Dermis blood vessel endothelial cell (primary cell): ENCODE results near the gene OMD. TPM values are rescaled to one million over a fixed set of nuclear protein-coding genes. Genes with fewer than 3 reads are reported as not detected.

Source experiments
- DNase-seq: peaks from one replicate; pipeline ENCODE4 v3.0.0; 2010
- total RNA-seq: library from RNA; depleted of rRNA; stranded (reverse); fragments of >200 nt; gene quantifications from 2 replicates; pipeline ENCODE4 v1.2.3, GENCODE V29; 2014

The OMD gene, protein sequence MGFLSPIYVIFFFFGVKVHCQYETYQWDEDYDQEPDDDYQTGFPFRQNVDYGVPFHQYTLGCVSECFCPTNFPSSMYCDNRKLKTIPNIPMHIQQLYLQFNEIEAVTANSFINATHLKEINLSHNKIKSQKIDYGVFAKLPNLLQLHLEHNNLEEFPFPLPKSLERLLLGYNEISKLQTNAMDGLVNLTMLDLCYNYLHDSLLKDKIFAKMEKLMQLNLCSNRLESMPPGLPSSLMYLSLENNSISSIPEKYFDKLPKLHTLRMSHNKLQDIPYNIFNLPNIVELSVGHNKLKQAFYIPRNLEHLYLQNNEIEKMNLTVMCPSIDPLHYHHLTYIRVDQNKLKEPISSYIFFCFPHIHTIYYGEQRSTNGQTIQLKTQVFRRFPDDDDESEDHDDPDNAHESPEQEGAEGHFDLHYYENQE
- under 0.01 and 0.23 TPM in 2 replicates for total RNA-seq

DNA sequence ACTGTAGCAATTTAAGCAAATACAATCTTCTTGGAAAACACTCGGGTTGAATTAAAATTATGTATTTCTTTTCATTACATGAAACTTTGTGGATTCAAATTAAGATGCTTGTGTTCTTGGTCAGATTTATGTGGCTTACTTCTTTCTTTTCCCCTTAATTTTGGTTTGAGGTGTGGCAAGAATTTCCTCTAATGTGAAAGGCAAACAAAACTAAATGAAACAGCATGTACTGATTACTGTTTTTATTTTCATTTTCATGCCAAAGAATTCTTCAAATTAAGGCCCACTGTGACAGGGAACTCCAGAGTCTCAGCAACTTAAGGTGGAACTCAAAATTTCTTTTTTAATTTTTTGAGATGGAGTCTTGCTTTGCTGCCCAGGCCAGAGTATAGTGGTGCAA lies at the start of gene OMD:
OMD (minus strand) TSS at position 132 of the 400 bp plus-strand sequence. CDS start 6,913 bp downstream, outside the sequence.
- no peak for DNase-seq

GRCh38 chr9:92468206-92468605 lies 43.9 kb upstream of the OMD start:
- peak; percentile 8 for DNase-seq

GRCh38 chr9:92467511-92467910 lies 43.2 kb upstream of the OMD start:
- no peak for DNase-seq

DNA sequence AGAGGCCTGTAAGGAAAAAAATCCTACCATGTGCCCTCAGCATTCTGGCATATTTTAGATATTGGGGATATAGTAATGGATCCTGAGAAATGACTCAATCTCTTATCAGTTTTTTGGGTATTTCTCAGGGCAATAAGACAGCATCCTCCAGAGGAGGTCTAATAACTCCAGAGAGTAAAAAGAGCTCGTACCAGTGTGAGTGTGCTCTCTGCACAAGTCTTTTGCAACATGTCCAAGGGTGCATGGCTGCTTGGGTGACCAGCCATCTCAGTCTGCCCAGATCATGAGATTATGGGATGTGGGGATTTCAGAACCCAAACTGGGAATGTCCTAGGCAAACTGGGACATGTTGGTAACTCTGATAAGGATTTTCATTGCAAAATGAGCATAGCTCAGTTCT lies 42.8 kb upstream of the OMD start:
- DNase-seq, result no peak

DNA sequence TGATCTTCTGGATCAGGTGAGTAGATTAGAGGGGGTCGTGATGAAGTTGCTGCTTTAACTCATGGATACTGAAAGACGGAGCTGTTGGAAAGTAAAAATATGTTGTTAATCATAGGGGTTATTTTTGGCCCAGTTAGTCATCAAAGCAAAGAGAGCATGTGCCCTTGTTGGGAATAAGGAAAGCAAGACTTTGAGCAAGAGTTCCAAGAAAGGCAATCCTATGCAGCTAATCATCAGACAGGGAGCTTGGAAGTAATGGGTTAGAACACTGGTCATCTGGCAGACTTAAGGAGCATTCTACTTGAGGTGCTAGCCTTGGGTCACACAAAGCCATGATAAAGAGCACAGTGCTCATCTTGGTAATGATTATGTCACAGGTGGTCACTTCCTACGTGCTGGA lies 39.7 kb upstream of the OMD start:
- no peak for DNase-seq

DNA sequence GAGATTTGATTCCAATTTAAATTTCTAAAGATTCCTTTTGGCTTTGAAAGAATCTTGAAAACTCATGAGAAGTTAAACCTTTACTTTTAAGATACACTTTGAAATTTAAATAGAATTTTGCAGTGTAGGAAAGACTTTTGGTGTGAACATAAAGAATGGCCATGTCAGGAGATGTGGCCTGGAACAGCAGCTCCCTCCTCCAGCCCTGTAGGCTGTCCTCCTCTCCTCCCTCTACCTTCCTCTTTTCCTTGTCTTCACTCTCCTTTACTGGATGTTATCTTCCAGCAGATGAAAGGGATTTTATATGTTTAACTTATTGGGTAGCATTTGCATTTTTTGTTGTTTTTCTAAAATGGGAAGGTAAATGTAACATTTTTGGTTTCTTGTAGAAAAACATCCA lies 39.1 kb upstream of the OMD start:
- no peak for DNase-seq

- DNase-seq, result no peak
Measured at GRCh38 chr9:92457576-92457975, 33.3 kb upstream of the OMD start.

DNA sequence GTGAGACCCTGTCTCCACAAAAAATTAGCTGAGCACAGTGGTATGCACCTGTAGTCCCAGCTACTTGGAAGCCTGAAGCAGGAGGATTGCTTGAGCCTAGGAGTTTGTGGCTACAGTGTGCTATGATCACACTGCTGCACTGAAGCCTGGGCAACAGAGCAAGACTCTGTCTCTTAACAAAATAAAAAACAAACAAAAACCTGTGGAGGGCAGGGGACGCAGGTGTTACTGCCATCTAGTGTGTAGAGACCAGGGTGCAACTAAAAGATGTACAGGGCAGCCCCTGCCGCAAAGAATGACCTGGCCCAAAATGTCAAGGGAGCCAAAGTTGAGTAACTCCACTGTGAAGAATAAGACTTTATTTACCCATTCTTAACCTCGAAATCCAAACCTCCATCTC lies 30.9 kb upstream of the OMD start:
- peak; percentile 28 for DNase-seq

- DNase-seq, result no peak
Measured at GRCh38 chr9:92446536-92446935, 22.3 kb upstream of the OMD start.

GRCh38 chr9:92444841-92445240 lies 20.6 kb upstream of the OMD start:
- DNase-seq, result no peak

DNA sequence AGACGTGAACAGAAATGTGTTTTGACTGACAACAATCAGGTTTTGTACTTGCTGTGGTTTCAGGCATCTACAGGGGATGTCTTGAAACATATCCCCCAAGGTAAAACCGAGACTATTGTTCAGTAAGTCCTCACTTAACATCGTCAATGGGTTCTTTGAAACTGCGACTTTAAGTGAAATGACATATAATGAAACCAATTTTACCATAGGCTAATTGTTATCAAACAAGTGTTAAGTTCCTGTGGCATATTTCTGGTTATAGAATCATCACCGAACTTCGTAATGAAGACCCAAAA lies 16.4 kb upstream of the OMD start:
- DNase-seq, result no peak

DNA sequence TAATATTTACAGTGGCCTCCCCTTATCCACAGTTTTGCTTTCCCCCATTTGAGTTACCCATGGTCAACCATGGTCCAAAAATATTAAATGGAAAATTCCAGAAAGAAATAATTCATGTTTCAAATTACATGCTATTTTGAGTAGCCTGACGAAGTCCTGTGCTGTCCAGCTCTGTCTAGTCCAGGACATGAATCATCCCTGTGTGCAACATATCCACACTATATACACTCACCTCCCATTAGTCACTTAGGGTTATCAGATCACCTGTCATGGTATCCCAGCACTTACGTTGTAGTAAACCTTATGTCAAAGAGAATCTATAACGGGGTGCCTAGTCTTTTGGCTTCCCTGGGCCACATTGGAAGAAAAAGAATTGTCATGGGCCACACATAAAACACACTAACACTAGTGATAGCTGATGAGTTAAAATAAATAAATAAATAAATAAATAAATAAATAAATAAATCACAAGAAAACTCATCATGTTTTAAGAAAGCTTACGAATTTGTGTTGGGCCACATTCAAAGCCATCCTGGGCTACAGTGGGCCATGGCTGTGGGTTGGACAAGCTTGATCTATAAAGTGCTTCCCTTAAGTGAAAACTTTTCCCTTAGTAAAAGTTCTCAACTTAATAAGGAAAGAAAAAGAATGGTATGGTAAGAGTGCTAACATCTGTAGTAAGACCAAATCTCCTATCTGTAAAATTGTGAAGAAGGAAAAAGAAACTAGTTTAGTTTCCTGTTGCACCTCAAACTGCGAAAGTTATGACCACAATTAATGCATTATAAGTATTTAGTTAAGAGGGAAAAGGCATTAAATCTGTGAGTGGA lies 15.9 kb upstream of the OMD start:
- DNase-seq, result peak; percentile 35

- DNase-seq, result peak; percentile 44
Measured at GRCh38 chr9:92438900-92439526, 14.7 kb upstream of the OMD start.

DNA sequence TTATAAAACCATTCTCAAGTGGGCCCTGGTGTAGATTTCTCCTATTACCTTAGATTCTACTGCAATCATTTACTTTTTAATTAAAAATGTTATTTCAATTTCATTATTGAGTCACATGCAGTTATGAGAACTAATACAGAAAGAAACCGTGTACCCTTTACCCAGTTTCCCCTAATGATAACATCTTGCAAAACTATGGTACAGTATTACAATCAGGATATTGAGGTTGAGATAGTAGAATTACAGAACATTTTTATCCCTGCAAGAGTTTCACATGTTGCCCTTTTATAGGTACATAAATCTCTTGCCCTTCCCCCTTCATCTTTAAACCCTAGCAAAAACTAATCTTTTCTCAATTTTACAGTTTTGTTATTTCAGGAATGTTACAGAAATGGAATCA lies 11.0 kb upstream of the OMD start:
- no peak for DNase-seq

GRCh38 chr9:92432972-92433548 lies 8.8 kb upstream of the OMD start:
- DNase-seq, result no peak

- DNase-seq, result no peak
Measured at GRCh38 chr9:92432350-92432749, 8.1 kb upstream of the OMD start.

- DNase-seq, result no peak
Measured at GRCh38 chr9:92429836-92430235, 5.6 kb upstream of the OMD start.

DNA sequence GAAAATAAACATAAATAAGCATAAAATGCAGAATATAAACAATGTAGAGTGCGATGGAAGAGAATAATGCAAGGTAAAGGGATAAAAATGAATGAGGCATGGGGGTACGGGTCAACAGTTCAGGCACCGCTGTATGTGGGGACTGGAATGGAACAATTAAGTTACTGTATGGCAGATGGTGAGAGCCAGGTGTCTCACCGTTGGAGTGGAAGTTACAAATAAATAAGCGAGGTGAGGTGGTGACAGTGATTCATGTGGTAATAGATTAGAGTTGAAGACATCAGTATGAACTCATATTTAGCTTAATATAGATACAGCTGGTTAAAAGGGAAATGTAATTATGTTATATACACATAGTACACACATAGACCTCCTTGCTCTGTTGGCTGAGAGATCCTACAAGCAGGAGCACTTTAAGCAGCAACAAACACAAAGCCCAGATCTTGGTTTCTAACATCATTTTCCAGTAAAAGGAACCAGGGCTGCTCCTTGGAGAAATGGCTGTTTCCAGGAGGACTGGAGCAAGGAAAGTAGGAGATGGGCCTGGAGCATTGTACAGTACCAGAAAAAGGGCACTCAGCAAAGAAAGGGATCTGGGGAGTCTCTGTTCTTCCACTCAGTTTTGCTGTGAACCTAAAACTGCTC lies 2.4 kb upstream of the OMD start:
- no peak for DNase-seq

DNA sequence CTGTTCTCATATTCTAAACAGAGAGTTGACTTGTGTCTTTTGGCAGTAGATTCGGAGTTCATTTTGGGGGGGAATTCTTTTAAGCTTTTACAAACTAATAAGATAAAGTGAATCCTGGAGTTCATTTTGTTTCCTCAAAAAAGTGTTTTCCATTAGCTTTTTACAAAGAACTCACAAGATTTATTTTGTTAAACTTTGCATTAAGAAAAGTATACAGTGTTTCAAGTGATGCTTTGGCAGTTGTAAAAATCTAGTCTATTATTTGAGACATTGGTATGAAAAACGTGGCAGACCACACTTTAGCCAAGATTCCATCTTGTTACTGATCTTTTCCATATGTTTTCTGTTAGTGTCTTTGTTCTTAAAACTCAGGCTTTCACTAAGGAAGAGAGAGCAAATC lies 1.2 kb upstream of the OMD start:
- no peak for DNase-seq

GRCh38 chr9:92423612-92424011 lies 659 bp downstream of the OMD start:
- no peak for DNase-seq

DNA sequence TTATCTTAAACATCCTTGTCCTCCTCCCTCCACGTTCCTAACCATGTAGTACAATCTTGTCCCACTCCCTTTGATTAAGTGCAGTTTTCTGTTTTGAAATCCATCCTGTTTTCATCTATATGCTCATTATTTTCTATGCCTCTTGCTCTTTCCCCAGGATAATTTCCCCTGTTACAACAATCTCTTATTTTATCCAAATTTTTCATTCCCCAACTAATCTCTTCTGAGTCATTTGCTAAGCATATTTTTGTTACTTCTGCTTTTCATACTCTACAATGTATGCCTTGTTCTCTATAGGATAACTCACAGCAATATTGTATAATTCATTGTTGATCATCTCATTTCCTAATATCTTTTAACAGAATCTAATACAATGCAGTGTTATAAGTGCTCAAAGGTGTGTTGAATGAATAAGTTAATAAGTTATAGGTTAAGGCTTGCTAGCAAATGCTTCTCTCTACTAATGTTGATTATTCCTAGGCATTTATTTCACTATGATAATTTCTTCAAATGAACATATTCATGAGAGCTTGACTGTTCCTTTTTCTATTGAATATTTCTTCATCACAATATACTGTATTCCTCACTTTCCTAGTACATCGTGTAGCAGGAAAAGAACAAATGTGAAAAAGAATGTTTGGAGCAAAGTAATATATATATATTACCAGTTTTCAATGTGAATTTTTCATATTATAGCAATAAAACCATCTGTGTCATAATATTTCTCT lies 1.5 kb downstream of the OMD start:
- no peak for DNase-seq

DNA sequence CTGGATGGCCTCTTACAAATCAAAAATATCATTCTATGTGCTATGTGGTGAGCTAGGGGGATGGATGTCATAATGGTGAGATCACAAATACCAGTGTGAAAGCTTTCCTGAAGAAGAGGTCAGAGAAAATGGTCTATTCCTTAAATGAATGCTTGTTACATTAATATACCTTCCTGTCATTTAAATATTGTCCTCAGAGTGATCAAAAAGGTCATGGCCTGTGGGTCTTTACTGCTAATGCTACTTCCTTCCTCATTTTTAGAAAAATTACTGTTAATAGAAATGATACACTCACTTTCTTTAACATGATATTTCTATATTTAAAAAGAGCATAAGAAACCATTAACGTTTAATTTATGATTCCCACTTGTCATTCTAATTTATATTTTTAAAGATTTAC lies 9.7 kb downstream of the OMD start:
- DNase-seq, result peak; percentile 30
